ENCODE results near the gene ACSL1. TPM values are rescaled to one million over a fixed set of nuclear protein-coding genes. Genes with fewer than 3 reads are reported as not detected.

The ACSL1 gene, protein sequence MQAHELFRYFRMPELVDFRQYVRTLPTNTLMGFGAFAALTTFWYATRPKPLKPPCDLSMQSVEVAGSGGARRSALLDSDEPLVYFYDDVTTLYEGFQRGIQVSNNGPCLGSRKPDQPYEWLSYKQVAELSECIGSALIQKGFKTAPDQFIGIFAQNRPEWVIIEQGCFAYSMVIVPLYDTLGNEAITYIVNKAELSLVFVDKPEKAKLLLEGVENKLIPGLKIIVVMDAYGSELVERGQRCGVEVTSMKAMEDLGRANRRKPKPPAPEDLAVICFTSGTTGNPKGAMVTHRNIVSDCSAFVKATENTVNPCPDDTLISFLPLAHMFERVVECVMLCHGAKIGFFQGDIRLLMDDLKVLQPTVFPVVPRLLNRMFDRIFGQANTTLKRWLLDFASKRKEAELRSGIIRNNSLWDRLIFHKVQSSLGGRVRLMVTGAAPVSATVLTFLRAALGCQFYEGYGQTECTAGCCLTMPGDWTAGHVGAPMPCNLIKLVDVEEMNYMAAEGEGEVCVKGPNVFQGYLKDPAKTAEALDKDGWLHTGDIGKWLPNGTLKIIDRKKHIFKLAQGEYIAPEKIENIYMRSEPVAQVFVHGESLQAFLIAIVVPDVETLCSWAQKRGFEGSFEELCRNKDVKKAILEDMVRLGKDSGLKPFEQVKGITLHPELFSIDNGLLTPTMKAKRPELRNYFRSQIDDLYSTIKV
- total RNA-seq: 24.4 and 30.1 TPM in 2 replicates
- polyA plus RNA-seq: 15.4 and 22.5 TPM in 2 replicates
- polyA plus RNA-seq (2012): 14.2 and 22.5 TPM in 2 replicates
- polyA minus RNA-seq (ENCODE audit: low replicate concordance): 34.8 and 49.1 TPM in 2 replicates

DNA sequence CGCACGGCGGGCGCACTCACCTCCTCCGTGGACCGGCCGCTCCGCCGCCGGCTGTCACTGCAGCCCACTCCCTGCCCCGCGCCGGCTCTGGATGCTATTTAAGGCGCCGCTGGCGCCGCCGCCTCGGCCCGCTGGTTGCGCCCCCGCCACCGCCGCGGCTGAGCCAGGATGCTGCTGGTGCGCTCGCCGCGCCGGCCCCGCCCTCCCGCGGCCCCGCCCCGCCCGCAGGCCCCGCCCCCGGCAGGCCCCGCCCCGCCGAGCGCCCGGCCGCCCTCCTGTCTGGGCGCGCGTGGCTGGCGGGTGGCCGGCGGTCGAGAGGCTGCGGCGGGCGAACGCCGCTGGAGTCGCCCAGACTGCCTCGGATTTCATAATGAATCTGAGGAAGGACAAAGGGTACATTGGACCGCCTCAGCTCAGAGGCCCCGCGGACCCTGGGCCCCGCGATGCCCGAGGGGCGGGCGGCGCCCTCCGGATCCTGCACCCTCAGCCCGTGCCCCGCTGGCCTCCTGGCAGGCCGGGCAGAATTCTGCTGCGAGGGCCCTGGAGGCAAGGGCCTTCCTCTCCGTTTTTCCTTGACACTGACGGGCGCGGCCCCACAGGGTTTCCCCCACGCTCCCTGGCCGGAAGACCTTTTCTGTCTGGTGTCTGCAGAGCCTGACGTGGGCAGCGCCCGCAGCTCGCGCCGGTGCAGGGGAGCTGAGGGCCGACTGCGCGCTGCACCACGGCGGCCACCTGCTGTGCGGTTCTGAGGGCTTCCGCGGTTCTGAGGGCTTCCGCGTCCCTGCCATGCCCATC lies at the start of gene ACSL1:
Gene ACSL1 (minus strand): TSS at position 73 of the 795 bp plus-strand sequence. CDS start 22,454 bp downstream, outside the sequence.
- no peaks in the 10 kb centered on the region for H3K27me3 ChIP-seq (ENCODE audit: control insufficient read depth, insufficient read depth, low read length)
- H3K36me3 ChIP-seq (ENCODE audit: control insufficient read depth, insufficient read depth, low read length): no peaks in the 10 kb centered on the region
- H3K9me3 ChIP-seq (ENCODE audit: control insufficient read depth, insufficient read depth, low read depth, low read length): no peaks in the 10 kb centered on the region
- H3K9ac ChIP-seq (ENCODE audit: insufficient read depth, low read length): peak within 1 kb of the TSS; percentile 72
- peak within 1 kb of the TSS; percentile 55 to 79 (median 66) for H3K4me3 ChIP-seq (replicated peaks in 1 of 4; ENCODE audit: control extremely low read depth in 1 of 4, insufficient read depth in 1 of 4, low read depth in 3 of 4, low read length in 4 of 4)
- peaks cover 4% of the 10 kb centered on the region for H3K4me1 ChIP-seq (ENCODE audit: control insufficient read depth, extremely low read depth, insufficient read depth, low read length)
- H3K79me2 ChIP-seq (ENCODE audit: control insufficient read depth, insufficient read depth, low read length): peaks cover 2% of the 10 kb centered on the region
- no peak for TF ChIP-seq EZH2 (IDR thresholded peaks at IDR 0.05; ENCODE audit: low read length, missing control alignments)
- H3K27ac ChIP-seq (ENCODE audit: insufficient read depth, low read length): peak within 1 kb of the TSS; percentile 6
- peak within 1 kb of the TSS; percentile 88 for H3K4me2 ChIP-seq (ENCODE audit: extremely low read depth, insufficient read depth, low read length)
- no peaks in the 10 kb centered on the region for H4K20me1 ChIP-seq (ENCODE audit: control insufficient read depth, extremely low read depth, insufficient read depth, low read length)
- peak; percentile 63 to 66 for DNase-seq (ENCODE audit: low read depth in 2 of 2)
- peak within 1 kb of the TSS; percentile 80 for H2AFZ ChIP-seq (ENCODE audit: low read length)

DNA sequence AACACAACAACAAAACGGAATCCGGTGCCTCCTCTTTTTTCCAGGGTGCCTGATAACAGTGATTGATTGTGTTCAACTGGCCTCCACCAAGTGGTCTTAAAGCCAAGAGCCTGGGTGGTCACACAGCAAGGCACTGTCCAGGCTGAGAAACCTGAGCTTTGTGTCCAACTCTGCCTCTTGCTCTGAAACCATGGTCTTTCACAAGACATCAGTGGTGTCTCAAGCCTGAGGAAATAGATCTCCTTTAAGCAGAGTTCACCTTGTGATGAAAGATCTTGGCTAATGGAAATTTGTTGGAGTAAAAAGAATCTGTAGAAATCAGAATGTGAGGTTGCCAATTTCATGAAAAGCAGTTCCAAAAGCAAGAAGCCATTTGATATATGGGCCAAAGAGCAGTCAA lies 47.3 kb upstream of the ACSL1 start:
- Histone ChIP-seq H3K27me3 (ENCODE audit: control insufficient read depth, insufficient read depth, low read length) (no peaks in the 10 kb centered on the region), H3K9me3 (ENCODE audit: control insufficient read depth, insufficient read depth, low read depth, low read length) (no peaks in the 10 kb centered on the region), H4K20me1 (ENCODE audit: control insufficient read depth, extremely low read depth, insufficient read depth, low read length) (no peaks in the 10 kb centered on the region), H3K9ac (ENCODE audit: insufficient read depth, low read length) (no peak overlapping the region), H3K4me1 (ENCODE audit: control insufficient read depth, extremely low read depth, insufficient read depth, low read length) (no peaks in the 10 kb centered on the region), H2AFZ (ENCODE audit: low read length) (no peak overlapping the region), H3K4me3 (replicated peaks in 1 of 4; ENCODE audit: control extremely low read depth in 1 of 4, insufficient read depth in 1 of 4, low read depth in 3 of 4, low read length in 4 of 4) (no peak overlapping the region), H3K36me3 (ENCODE audit: control insufficient read depth, insufficient read depth, low read length) (no peaks in the 10 kb centered on the region), H3K79me2 (ENCODE audit: control insufficient read depth, insufficient read depth, low read length) (no peaks in the 10 kb centered on the region), H3K27ac (ENCODE audit: insufficient read depth, low read length) (no peak overlapping the region), H3K4me2 (ENCODE audit: extremely low read depth, insufficient read depth, low read length) (no peak overlapping the region)
- TF ChIP-seq, protein P1, sequence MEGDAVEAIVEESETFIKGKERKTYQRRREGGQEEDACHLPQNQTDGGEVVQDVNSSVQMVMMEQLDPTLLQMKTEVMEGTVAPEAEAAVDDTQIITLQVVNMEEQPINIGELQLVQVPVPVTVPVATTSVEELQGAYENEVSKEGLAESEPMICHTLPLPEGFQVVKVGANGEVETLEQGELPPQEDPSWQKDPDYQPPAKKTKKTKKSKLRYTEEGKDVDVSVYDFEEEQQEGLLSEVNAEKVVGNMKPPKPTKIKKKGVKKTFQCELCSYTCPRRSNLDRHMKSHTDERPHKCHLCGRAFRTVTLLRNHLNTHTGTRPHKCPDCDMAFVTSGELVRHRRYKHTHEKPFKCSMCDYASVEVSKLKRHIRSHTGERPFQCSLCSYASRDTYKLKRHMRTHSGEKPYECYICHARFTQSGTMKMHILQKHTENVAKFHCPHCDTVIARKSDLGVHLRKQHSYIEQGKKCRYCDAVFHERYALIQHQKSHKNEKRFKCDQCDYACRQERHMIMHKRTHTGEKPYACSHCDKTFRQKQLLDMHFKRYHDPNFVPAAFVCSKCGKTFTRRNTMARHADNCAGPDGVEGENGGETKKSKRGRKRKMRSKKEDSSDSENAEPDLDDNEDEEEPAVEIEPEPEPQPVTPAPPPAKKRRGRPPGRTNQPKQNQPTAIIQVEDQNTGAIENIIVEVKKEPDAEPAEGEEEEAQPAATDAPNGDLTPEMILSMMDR (conservative IDR thresholded peaks at IDR 0.05 in 1 of 2, IDR thresholded peaks at IDR 0.05 in 1 of 2; ENCODE audit: low read depth in 1 of 2, low read length in 2 of 2): no peak
- TF ChIP-seq EZH2 (IDR thresholded peaks at IDR 0.05; ENCODE audit: low read length, missing control alignments): no peak
- DNase-seq (ENCODE audit: low read depth in 2 of 2): no peak

DNA sequence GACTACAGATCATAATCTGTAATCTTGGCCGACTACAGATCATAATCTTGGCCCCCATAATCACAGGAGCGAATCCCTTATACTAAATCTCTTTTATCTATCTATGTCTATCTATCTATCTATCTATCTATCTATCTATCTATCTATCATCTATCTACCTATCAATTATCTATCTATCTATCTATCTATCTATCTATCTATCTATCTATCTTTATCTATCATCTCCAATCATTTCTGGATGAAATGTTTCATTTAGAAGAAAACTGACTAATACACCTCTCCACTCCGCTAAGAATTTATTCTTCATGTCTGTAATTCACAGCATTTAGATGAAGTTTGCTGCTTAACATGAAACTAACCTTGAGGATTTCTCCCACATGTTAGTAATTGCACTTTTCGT lies 45.0 kb upstream of the ACSL1 start:
- no peaks in the 10 kb centered on the region for H3K4me1 ChIP-seq (ENCODE audit: control insufficient read depth, extremely low read depth, insufficient read depth, low read length)
- H3K36me3 ChIP-seq (ENCODE audit: control insufficient read depth, insufficient read depth, low read length): no peaks in the 10 kb centered on the region
- H3K9me3 ChIP-seq (ENCODE audit: control insufficient read depth, insufficient read depth, low read depth, low read length): no peaks in the 10 kb centered on the region
- H3K4me3 ChIP-seq (replicated peaks in 1 of 4; ENCODE audit: control extremely low read depth in 1 of 4, insufficient read depth in 1 of 4, low read depth in 3 of 4, low read length in 4 of 4): no peak overlapping the region
- DNase-seq (ENCODE audit: low read depth in 2 of 2): no peak
- no peaks in the 10 kb centered on the region for H3K27me3 ChIP-seq (ENCODE audit: control insufficient read depth, insufficient read depth, low read length)
- no peak overlapping the region for H3K9ac ChIP-seq (ENCODE audit: insufficient read depth, low read length)
- no peak overlapping the region for H3K4me2 ChIP-seq (ENCODE audit: extremely low read depth, insufficient read depth, low read length)
- TF ChIP-seq, protein P1 (conservative IDR thresholded peaks at IDR 0.05 in 1 of 2, IDR thresholded peaks at IDR 0.05 in 1 of 2; ENCODE audit: low read depth in 1 of 2, low read length in 2 of 2): no peak
- H3K27ac ChIP-seq (ENCODE audit: insufficient read depth, low read length): no peak overlapping the region
- no peaks in the 10 kb centered on the region for H4K20me1 ChIP-seq (ENCODE audit: control insufficient read depth, extremely low read depth, insufficient read depth, low read length)
- H3K79me2 ChIP-seq (ENCODE audit: control insufficient read depth, insufficient read depth, low read length): no peaks in the 10 kb centered on the region
- no peak overlapping the region for H2AFZ ChIP-seq (ENCODE audit: low read length)
